ENCODE data around the gene CDC42SE2. TPM values are rescaled to one million over a fixed set of nuclear protein-coding genes. Genes with fewer than 3 reads are reported as not detected.
"Not testable (repeated sequence)": the region's sequence is repeated elsewhere in the genome, so short reads cannot be mapped to it uniquely, and the experiment has no call there.

The CDC42SE2 gene
- total RNA-seq, 1 donor from 2014 or later: 11.6 TPM

GRCh38 chr5:131304414-131304813 is 40.6 kb downstream of the CDC42SE2 start:
- intact Hi-C loops (cut with micrococcal nuclease): no loop called here
- DNase-seq: no peak
- no peak for ATAC-seq

DNA sequence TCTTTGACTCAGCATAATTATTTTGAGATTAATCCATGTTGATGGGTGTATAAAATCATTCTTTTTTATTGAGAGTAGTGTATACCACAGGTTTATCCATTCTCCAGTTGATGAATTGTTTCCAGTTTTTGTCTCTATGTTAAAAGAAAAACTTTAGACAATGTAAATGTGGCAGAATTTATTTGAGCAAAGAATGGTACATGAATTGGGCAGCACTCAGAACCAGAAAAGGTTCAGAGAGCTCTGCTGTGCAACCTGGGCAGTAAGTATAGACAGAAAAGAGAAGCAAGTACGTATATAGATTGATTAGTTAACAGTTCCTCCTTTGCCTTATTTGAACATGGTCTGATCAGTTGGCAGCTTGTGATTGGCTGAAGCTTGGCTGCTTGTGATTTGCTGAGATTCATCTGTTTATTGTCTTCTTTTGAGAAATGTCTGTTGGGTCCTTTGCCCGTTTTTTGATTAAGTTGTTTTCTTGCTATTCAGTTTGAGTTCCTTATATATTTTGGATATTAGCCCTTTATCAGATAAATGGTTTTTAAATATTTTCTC is 41.4 kb downstream of the CDC42SE2 start:
- DNase-seq: no peak
- ATAC-seq: no peak
- intact Hi-C loops (cut with micrococcal nuclease): no loop called here

DNA sequence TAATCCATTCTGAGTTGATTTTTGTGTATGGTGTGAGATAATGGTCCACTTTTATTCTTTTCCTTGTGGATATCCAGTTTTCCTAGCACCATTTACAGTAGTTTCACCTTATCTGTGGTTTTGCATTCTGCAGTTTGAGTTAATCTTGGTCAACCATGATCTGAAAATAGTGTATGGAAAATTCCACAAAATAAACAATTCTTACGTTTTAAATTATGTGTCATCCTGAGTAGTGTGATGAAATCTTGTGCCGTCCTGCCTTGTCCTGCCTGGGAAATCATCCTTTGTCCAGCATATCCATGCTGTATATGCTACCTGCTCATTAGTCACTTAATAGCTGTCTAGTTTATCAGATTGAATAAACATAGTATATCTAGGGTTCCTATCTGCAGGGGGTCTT is 42.1 kb downstream of the CDC42SE2 start:
- intact Hi-C loops (cut with micrococcal nuclease): no loop called here
- ATAC-seq: no peak
- DNase-seq: no peak

- ATAC-seq; DNase-seq; intact Hi-C loops (cut with micrococcal nuclease): not testable (repeated sequence)
Observed at GRCh38 chr5:131312235-131312772, 48.5 kb downstream of the CDC42SE2 start.

GRCh38 chr5:131316026-131316425 is 52.2 kb downstream of the CDC42SE2 start:
- ATAC-seq (no peak), DNase-seq (no peak)
- intact Hi-C loops (cut with micrococcal nuclease): no loop called here

- ATAC-seq: no peak
- no peak for DNase-seq
- intact Hi-C loops (cut with micrococcal nuclease): no loop called here
Observed at GRCh38 chr5:131316822-131317221, 53.0 kb downstream of the CDC42SE2 start.

DNA sequence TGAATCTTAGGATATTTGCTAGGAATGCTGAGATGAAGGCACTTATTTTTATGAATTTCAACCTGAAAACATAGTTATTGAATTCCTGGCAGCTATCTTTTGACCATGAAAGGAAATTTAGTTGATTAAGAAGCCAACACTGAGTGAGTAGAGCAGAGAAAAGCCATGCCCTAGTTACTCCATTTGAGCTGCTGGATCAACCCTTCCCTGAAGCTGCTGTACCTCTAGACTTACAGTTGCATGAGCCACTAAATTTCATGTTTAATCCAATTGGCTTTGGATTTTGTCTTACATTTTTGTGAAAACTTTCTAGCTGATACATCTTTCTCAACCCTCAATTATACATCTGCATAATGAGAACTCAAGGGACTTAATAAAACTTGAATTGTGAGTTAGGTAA is 54.6 kb downstream of the CDC42SE2 start:
- ATAC-seq (no peak), DNase-seq (no peak)
- intact Hi-C loops (cut with micrococcal nuclease): no loop called here

DNA sequence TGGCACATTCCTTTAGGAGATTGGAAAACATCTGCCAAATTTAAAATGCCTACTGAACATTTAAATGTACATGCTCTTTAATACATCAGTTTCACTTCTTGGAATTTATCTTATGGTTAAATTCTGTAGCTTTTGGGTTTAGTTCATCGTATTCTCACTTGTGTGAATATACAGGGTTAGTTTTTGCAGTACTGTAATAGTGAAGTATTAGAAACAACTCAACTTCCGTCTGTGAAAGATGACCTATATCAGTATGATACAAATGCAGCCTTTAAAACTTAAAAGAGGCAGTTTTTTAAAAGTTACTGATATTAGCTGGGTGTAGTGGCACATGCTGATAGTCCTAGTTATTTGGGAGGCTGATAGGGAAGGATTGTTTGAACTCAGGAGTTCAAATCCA is 57.2 kb downstream of the CDC42SE2 start:
- ATAC-seq (no peak), DNase-seq (no peak)
- intact Hi-C loops (cut with micrococcal nuclease): no loop called here

DNA sequence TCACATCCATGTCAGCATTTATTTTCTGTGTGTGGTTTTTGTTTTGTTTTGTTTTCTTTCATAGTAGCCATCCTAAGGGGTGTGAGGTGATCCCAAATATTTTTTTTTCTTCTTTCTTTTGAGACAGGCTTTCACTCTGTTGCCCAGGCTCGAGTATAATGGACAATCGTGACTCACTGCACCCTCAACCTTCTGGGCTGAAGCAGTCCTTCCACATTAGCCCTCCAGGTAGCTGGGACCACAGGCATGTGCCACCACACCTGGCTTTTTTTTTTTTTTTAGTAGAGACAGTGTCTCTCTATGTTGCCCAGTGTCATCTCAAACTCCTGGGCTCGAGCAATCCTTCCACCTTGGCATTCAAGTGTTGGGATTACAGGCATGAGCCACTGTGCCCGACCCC is 59.1 kb downstream of the CDC42SE2 start:
- DNase-seq (no peak), ATAC-seq (no peak)
- intact Hi-C loops (cut with micrococcal nuclease): no loop called here

GRCh38 chr5:131323378-131323777 is 59.5 kb downstream of the CDC42SE2 start:
- DNase-seq (no peak), ATAC-seq (no peak)
- intact Hi-C loops (cut with micrococcal nuclease): no loop called here

DNA sequence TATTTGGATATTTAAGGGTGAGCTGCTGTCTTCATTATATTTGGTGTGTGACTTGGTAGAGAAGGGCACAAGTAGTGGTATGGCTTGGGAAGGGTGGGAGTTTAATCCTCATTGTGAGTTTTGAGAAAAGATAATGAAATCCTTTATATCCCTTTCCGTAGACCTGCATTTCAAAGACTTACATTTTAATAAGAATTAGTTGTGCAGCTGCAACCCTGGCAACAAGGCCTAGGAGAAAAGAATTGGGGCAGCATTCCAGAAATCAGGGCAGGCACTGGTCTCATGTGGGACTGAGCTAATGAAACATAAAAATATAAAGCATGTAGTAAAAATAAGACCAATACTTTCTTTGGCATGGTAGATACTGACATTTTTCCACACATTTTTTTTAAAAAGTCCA is 60.5 kb downstream of the CDC42SE2 start:
- DNase-seq: no peak
- intact Hi-C loops (cut with micrococcal nuclease): no loop called here

DNA sequence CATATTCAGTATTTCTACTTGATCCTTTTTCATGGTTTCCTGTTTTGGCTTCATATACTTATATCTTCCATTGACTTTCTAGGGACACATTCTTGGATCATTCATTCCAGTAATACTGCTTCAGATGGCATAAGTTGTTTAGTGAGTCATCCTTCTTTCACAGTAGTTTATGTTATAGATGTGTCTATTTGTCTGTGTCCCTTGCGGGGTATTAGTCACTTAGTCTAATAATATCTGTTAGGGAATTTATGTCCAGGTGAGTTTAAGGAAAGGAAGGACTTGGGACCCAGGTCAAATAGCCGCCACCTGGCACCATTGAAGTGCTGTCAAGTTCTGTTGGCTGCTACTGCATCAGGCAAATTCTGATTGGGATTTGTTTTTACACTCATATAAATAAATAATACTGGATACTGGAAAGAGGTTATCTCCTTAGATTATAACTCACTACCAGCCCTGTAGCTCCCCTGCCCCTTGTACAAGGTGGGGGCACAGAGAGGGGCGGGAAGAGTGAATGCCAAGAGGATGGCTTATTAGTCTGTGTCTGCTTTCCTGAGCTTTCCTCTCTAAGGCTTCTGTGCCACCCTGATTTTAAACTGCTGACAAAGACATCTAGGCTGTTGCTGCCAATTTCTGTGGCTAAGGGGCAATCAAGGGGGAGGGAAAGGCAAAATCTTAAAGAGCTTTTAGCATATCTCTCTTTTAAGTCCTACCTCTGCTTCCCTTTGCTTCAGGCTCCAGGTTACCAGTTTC is 64.9 kb downstream of the CDC42SE2 start:
- no peak for ATAC-seq

More for the DNA sequence above, 60.5 kb downstream of the CDC42SE2 start:
- ATAC-seq: peak; percentile 55

DNA sequence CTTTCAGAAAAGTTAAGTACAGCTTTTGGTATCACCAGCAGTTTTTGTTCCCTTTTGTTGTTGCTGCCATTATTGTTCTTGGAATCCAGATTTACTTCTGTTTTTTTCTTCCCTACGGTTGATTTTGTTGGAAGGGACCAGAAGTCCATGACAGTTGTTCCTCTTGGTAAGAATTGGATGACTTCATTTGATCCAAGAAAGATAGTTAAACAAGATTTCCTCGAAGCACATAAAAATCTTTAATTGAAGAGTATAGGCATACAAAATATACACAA is 65.4 kb downstream of the CDC42SE2 start:
- ATAC-seq (no peak), DNase-seq (no peak)
- intact Hi-C loops (cut with micrococcal nuclease): no loop called here

More for the DNA sequence above, 64.9 kb downstream of the CDC42SE2 start:
- intact Hi-C loops (cut with micrococcal nuclease): no loop called here
- no peak for DNase-seq

- DNase-seq (no peak), ATAC-seq (no peak)
- intact Hi-C loops (cut with micrococcal nuclease): no loop called here
Observed at GRCh38 chr5:131330031-131330430, 66.2 kb downstream of the CDC42SE2 start.

DNA sequence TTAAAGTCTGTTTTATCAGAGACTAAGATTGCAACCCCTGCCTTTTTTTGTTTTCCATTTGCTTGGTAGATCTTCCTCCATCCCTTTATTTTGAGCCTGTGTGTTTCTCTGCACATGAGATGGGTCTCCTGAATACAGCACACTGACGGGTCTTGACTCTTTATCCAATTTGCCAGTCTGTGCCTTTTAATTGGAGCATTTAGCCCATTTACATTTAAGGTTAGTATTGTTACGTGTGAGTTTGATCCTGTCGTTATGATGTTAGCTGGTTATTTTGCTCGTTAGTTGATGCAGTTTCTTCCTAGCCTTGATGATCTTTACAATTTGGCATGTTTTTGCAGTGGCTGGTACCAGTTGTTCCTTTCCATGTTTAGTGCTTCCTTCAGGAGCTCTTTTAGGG is 71.9 kb downstream of the CDC42SE2 start:
- DNase-seq; ATAC-seq; intact Hi-C loops (cut with micrococcal nuclease): not testable (repeated sequence)

GRCh38 chr5:131336801-131337200 is 72.9 kb downstream of the CDC42SE2 start:
- DNase-seq; ATAC-seq; intact Hi-C loops (cut with micrococcal nuclease): not testable (repeated sequence)

DNA sequence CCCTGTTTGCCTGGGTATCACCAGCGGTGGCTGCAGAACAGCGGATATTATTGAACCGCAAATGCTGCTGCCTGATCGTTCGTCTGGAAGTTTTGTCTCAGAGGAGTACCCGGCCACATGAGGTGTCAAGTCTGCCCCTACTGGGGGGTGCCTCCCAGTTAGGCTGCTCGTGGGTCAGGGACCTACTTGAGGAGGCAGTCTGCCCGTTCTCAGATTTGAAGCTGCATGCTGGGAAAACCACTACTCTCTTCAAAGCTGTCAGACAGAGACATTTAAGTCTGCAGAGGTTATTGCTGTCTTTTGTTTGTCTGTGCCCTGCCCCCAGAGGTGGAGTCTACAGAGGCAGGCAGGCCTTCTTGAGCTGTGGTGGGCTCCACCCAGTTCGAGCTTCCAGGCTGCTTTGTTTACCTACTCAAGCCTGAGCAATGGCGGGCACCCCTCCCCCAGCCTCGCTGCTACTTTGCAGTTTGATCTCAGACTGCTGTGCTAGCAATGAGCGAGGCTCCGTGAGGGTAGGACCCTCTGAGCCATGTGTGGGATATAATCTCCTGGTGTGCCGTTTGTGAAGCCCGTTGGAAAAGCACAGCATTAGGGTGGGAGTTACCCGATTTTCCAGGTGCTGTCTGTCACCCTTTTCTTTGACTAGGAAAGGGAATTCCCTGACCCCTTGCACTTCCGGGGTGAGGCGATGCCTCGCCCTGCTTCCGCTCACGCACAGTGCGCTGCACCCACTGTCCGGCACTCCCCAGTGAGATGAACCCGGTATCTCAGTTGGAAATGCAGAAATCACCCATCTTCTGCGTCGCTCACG is 73.6 kb downstream of the CDC42SE2 start:
- ATAC-seq; intact Hi-C loops (cut with micrococcal nuclease); DNase-seq: not testable (repeated sequence)

- DNase-seq: no peak
- intact Hi-C loops (cut with micrococcal nuclease): no loop called here
- no peak for ATAC-seq
Observed at GRCh38 chr5:131338051-131338453, 74.2 kb downstream of the CDC42SE2 start.

GRCh38 chr5:131344288-131344687 is 80.4 kb downstream of the CDC42SE2 start:
- intact Hi-C loops (cut with micrococcal nuclease); DNase-seq; ATAC-seq: not testable (repeated sequence)

DNA sequence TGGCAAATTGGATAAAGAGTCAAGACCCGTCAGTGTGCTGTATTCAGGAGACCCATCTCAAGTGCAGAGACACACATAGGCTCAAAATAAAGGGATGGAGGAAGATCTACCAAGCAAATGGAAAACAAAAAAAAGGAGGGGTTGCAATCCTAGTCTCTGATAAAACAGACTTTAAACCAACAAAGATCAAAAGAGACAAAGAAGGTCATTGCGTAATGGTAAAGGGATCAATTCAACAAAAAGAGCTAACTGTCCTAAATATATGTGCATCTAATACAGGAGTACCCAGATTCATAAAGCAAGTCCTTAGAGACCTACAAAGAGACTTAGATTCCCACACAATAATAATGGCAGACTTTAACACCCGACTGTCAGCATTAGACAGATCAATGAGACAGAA is 82.4 kb downstream of the CDC42SE2 start:
- ATAC-seq; intact Hi-C loops (cut with micrococcal nuclease): not testable (repeated sequence)

More for the DNA sequence above, 82.4 kb downstream of the CDC42SE2 start:
- not testable (repeated sequence) for DNase-seq

Measured in left ventricle myocardium superior (tissue), 1 donor.